Measurements from ENCODE around the gene HMGB1.

GRCh38 chr13:30466841-30467252, 1.1 kb upstream of the HMGB1 start:
- no peak for TF ChIP-seq CTCF (conservative IDR thresholded peaks at IDR 0.05; ENCODE audit: low read depth in 2 of 2)
- TF ChIP-seq REST (IDR thresholded peaks at IDR 0.05; ENCODE audit: unreplicated experiment), result no peak
- no peak for TF ChIP-seq POLR2AphosphoS5 (IDR thresholded peaks at IDR 0.05; ENCODE audit: low read depth)
- no peak for TF ChIP-seq EZH2 (IDR thresholded peaks at IDR 0.05; ENCODE audit: low read depth, unreplicated experiment)
- TF ChIP-seq NANOG (IDR thresholded peaks at IDR 0.05; ENCODE audit: borderline replicate concordance), result no peak
